CD4-positive, alpha-beta T cell treated with Interleukin-4 for 1 hour (primary cell): ENCODE results near the gene KIF26A.

Experiments
- DNase-seq, 2 donors: peaks; one replicate each; pipeline ENCODE4 v3.0.0-alpha.2; 2020 to 2022

KIF26A gene

GRCh38 chr14:104133496-104133895 lies 4.9 kb upstream of the KIF26A start:
- no peak for DNase-seq

- DNase-seq = no peak
These were observed 4.1 kb upstream of the KIF26A start for GRCh38 chr14:104134061-104134965.

DNA sequence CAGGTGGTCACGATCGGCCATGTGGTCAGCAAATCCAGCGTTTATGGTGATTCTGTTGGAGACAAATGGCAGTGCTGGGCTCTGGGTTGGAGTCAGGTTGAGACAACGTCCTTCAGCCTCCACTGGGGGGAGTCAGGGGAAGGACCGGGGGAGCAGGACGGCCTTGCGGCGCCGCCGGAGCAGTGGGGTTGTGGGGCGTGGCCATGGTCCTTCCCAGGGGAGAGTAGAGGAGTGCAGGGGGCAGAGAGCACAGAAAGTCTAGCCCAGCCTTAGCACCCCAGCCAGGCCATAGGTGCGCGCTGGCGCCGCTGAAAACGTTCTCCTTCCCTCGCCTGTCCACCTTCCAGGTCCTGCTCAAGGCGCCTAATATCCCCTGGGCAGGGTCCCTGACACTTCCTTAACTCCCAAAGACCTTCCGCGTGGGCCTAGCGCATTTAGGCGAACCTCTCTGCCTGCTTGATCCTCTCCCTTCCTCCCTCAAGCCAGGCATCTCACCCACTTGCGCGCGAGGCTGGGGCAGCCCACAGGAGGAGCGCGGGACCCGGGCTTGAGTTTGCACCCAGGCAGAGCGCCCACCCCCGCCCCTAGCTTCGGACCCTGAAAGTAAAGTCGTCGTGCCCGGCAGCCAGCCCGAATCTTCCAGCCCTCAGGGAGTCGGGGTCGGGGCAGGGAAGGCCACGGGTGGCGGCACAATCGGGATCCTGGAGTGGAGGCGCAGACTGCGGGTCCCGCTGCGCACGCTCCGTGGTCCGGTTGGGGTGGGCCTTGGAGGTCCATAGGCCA lies 3.1 kb upstream of the KIF26A start:
- DNase-seq = no peak

GRCh38 chr14:104135904-104136471 lies 2.4 kb upstream of the KIF26A start:
- DNase-seq = no peak

GRCh38 chr14:104136472-104137296 lies 1.7 kb upstream of the KIF26A start:
- no peak for DNase-seq

DNA sequence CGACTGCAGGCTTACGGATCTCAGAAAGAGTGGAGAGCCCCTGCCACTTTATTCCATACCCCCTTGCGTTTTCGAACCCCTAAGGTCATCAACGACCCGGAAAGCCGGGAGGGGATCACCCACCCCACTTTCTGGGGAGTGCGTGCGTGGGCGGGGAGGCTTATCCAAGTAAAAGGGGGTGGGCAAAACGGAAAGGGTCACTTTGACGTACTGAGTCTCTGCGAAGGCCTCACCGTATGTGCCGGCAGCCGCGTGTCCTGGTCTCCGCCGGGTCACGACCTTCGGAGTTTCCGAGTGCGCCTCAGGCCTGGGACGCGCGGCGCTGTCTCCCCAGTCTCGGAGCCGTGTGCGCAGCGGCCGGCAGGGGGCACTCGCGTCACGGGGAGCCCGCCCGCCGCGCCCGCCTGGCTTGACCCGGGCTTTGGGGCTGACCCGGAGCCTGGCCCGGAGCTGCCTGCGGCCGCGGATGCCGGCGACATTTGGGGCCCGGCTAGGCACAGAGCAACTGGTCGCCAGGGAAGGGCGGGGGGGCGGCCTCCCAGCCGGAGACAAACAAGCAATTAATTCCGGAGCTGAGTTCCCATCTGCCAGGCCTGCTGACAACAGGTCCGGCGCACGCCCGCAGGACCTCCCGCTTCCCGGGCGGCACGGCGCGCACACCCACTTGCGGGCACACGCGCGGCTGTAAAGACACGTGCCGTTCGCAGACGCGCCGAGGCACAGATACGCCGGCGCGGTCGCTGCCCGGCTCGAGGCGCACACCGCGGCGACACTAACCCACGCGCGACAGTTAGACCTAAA lies 890 bp upstream of the KIF26A start:
- DNase-seq = peak; percentile 31 to 42

DNA sequence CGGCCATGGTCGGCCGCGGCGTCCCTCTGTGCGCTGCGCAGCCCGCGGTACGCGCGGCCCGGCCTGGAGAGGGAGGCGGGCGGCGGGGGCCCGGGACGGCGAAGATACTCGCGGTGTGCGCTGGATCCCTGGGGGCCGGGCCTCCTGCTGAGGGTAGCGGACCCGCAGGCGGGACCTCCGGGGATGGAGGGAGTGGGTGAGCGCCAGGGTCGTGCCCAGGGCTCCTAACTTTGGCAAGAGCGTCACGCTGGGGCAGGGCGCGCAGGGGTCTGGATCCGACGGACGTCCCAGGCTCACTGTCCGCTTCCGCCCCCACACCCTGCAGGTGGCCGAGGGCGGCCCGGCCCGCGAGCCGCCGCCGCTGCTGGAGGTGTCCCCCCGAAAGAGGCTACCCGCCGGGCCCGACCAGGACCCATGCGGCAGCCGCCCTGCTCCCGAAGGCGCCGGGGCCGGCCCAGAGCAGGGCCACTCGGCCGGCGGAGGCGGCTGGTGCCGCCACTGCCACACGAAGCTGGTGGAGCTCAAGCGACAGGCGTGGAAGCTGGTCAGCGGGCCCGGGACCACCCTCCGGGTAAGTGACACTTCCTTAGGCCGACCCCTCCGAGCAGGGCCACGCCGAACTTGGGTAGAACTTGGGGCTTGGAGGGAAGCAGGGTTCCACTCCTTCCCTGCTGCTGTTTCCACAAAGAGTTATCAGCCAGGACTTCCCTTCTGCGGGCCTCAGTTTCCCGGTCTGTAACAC lies 502 bp downstream of the KIF26A start:
- DNase-seq = no peak

DNA sequence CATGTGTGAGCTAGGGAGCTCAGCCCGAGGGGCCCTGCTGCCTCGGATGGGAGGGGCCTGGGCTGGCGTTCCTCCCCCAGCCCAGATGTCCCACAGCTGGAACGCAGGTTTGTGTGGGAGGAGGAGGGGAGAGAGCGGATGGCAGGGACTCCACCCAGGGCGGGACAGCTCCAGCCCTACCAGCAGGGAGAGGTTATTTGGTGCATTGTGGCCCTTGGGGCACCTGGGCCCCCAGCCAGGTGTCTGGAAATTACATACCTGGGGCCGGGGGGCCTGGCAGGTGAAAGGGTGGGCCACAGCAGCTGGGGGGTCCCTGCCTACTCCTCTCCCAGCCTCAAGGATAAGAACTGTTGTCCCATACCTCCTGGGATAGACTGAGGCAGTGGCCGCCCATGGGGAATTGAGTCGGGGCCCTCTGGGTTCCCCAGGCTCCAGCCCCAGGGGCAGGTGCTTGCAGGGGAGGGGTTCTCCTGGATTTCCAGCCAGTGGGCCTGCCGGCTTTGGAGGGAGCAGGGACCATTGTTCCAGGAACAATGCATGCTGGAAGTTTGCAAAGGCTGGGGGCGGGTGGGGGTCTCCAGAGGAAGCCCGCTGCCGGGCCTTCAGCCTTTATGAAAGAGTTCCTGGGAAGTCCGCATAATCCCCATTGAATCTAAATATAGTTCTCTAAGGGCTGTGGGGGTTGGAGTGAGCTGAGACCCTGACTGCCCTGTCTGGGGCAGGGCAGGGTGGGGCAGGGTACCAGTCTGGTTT lies 1.2 kb downstream of the KIF26A start:
- no peak for DNase-seq

DNA sequence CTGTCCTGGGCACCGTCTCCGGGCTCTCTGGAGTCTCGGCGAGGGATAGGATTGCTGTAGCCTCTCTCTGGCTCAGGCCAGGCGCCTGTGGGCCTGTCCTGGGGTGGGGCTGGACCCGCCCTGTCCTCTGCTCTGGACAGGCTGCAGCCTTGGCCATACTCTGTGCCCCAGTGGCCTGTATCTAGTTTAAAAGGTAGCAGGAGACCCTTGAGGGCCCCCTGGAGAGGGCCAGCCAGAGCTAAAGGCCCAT lies 1.8 kb downstream of the KIF26A start:
- no peak for DNase-seq

GRCh38 chr14:104140463-104141331 lies 2.3 kb downstream of the KIF26A start:
- no peak for DNase-seq

- no peak for DNase-seq
These were observed 3.3 kb downstream of the KIF26A start for GRCh38 chr14:104141621-104142091.

DNA sequence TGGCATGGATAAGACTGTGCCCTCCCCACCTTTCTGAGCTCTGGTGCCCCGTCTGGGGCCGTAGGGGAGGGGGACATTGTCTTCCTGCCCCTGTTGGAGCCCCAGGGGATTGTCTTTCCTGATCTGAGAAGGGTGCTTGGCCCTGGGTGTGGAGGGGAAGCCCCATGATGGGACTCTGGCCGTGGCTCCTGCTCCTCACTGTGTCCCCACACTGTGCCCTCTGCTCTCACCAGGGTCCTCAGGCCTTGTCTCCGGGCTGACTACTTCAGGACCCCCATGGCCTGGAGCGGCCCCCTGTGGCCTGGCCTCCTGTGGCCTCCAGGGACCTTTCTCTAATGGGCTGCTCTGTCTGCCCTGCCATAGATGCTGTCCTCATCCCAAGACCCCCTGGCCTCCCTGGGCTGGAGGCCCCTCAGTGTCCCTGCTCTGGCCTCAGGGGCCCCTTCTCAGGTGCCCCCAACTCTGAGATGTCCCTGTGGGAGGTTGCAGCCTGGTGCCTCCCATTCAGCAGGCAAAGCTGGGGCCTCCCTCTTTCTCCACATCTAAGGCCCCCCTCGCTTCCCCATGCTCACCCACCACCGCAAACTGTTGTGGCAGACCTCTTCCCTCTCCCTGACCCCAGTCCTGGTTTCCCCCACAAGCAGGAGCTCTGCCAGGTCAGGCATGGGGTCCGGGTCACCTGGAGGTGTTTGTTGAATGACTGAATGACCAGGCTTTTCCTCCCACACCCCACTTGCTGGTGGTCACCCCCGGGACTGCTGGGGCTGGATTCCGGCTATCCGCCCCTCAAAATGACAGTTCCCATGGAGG lies 4.0 kb downstream of the KIF26A start:
- no peak for DNase-seq

GRCh38 chr14:104142946-104143470 lies 4.6 kb downstream of the KIF26A start:
- DNase-seq = no peak

GRCh38 chr14:104143521-104144452 lies 5.4 kb downstream of the KIF26A start:
- no peak for DNase-seq

DNA sequence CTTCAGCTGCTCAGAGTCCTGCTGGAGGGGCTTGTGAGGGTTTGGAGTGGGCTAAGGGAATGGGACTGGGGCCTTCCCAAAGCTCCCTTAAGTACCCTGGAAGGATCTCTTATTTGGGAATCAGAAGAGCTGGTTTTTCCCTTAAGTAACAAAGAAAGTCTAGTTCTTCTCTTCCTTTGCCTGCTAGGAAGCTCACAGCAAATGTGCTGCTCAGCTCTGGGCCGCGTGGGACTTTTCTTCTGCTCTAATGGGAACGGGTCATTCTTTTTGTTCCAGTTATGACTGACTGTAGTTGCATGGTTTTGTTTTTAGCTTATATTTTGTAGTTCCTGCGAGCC lies 6.0 kb downstream of the KIF26A start:
- no peak for DNase-seq

GRCh38 chr14:104144911-104145825 lies 6.8 kb downstream of the KIF26A start:
- DNase-seq = no peak
